Stimulated activated CD4-positive, alpha-beta T cell treated with anti-CD3 and anti-CD28 coated beads, Interleukin-2, amount 100 ng/mL, for 24 hours (primary cell): ENCODE results near the gene GRIN1.

ENCODE experiments used
- DNase-seq, 2 donors: peaks; one replicate each; pipeline ENCODE4 v3.0.0-alpha.2; 2020

Gene GRIN1

DNA sequence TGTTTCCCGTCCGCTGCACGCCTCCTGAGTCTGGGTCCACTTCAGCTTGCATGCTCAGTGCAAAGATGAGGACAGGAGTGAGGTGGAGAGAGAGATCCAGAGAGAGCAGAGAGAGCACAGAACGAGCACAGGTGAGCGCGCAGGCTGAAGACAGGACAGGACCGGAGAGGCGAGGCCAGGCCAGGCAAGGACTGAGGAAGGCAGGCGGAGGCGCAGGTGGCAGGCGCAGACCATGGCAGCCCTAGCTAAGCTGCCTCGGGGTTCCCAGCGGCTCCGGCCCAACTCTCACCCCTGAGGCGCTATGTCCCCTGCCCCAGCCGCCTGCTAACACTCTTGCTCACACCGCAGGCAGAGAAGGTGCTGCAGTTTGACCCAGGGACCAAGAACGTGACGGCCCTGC is 9.7 kb downstream of the GRIN1 start:
- no peak for DNase-seq

DNA sequence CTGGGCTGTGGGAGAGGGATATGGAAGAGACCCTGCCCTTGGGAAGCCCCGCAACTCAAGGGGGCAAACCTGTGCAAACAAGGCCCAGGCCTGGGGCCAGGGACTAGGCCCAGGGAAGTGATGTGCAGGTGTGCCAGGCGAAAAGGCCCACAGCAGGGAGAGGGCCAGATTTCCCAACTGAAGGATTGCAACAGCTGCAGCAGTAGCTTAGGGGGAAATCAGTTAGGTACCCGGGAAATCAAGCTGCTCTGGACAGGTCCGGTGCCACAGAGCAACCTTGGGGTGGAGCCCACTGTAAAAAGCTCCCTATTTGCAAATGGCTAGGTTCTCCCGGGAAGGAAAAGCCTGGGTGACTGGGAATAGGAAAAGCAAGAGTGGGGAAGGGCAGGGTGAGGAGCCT is 10.4 kb downstream of the GRIN1 start:
- no peak for DNase-seq

DNA sequence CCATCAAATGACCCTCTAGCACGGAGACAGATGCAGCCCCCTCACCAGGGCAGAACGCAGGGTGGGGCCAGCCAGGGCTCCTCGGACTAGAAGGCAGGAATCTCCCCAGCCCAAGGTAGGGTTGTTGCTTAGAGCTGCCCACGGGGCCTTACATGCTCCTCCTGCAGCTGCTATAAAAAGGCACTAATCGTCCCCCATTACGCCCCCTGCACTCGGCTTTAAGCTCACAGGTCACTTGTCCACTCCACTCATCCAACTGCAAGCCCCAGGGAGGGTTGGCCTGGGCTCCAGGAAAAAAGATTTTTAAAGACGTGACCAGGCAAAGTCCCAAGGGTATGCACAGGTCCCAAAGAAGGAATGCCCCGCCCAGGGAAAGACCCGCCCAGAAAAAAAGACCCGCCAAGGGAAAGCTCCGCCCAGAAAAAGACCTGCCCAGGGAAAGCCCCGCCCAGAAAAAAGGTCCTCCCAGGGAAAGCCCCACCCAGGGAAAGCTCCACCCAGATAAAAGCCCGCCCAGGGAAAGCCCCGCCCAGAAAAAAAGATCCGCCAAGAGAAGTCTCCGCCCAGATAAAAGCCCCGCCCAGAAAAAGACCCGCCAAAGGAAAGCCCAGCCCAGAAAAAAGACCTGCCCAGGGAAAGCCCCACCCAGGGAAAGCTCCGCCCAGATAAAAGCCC is 11.1 kb downstream of the GRIN1 start:
- peak in 1 of 2 donors; percentile 53 for DNase-seq

DNA sequence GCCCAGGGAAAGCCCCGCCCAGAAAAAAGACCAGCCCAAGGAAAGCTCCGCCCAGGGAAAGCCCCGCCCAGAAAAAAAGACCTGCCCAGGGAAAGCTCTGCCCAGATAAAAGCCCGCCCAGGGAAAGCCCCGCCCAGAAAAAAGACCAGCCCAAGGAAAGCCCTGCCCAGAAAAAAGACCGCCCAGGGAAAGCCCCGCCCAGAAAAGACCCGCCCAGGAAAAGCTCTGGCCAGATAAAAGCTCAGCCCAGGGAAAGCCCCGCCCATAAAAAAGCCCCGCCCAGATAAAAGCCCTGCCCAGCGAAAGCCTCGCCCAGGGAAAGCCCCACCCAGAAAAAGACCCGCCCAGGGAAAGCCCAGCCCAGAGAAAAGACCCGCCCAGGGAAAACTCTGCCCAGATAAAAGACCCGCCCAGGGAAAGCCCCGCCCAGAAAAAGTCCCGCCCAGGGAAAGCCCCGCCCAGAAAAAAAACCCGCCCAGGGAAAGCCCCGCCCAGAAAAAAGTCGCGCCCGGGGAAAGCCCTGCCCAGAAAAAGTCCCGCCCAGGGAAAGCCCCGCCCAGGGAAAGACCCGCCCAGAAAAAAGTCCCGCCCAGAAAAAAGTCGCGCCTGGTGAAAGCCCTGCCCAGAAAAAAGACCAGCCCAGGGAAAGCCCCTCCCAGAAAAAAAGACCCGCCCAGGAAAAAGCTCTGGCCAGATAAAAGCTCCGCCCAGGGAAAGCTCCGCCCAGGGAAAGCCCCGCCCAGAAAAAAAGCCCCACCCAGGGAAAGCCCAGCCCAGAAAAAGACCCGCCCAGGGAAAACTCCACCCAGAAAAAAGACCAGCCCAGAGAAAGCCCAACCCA is 11.9 kb downstream of the GRIN1 start:
- DNase-seq: peak; percentile 45 to 70

DNA sequence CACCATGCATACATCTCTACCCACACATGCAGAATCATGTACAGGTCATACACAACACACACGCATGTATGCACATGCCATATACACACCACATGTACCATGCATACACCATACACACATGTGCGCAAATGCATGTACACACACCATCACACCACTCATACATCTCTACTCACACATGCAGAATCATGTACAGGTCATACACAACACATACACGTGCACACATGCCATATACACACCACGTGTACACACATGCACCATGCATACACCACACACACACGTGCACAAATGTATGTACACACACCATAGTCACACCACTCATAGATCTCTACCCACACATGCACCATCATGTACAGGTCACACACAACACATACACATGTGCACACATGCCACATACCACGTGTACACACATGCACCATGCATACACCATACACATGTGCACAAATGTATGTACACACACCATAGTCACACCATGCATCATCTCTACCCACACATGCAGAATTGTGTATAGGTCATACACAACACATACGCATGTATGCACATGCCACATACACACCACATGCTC is 14.0 kb downstream of the GRIN1 start:
- no peak for DNase-seq

DNA sequence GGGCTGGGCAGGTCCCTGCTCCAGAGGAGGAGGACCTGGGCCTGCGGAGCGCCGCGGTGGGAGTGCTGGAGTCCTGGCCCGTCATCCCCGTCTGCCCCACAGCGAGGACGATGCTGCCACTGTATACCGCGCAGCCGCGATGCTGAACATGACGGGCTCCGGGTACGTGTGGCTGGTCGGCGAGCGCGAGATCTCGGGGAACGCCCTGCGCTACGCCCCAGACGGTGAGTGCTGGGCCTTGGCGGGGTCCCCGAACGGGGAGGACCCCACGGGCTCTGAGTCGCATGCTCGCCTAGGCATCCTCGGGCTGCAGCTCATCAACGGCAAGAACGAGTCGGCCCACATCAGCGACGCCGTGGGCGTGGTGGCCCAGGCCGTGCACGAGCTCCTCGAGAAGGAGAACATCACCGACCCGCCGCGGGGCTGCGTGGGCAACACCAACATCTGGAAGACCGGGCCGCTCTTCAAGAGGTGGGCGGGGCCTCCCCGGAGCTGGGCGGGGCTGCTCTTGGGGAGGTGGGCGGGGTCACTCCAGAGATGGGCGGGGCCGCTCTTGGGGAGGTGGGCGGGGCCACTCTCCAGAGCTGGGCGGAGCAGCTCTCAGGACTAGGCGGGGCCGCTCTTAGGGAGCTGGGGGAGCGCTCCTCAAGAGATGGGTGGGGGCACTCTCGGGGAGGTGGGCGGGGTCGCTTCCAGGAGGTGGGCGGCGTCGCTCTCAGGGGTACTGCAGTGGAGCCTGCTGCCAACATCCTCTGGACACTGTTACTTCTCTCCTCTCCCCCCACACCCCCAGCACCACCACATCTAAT is 17.8 kb downstream of the GRIN1 start:
- DNase-seq: peak; percentile 65 to 68

DNA sequence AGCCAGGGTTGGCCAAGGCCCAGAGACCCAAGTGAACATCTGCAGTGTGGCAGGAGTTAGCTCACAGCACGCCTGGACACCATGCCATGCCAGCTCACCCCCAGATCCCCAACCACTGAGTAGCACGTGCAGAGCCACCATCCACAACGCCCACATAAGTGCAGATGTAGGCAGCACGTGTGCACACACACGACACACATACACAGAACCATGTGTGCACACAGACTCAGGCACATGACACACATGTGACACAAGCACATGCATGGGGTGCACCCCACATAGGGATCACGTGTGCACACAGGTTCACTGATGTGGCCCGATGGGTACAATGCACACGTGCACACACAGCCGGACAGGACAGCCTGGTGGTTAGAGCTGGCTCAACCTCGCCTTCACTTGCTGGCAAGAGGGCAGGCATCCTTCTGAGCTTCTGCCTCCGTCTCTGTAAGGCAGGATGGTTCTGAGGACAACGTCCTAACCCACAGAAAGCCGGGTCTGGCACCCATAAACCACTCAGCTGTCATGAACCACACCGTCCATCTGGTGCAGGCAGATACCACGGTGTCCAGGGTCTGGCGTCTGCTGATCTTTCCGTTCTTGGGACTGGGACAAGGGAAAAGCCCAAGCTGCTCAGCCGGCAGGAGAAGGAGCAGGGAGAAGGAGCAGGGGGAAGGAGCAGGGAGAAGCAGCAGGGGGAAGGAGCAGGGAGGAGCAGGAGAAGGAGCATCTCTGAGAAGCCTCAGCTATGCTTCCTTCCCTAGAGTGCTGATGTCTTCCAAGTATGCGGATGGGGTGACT is 18.9 kb downstream of the GRIN1 start:
- DNase-seq: no peak

DNA sequence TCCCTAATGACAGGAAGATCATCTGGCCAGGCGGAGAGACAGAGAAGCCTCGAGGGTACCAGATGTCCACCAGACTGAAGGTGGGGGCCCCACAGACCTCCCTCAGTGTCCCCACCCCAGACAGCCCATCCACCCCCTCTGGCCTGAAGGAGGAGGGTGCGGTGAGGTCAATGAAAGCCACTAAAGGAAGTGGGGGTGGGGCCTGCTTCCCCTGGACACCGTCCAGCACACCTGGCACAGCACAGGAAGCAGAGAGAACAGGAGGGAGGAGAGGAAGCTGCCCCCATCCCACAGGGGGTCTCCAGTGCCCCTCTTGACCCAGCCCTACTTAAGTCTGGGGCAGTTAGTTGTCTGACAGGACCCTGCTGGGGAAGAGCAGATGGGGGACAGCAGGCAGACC is 19.7 kb downstream of the GRIN1 start:
- no peak for DNase-seq

DNA sequence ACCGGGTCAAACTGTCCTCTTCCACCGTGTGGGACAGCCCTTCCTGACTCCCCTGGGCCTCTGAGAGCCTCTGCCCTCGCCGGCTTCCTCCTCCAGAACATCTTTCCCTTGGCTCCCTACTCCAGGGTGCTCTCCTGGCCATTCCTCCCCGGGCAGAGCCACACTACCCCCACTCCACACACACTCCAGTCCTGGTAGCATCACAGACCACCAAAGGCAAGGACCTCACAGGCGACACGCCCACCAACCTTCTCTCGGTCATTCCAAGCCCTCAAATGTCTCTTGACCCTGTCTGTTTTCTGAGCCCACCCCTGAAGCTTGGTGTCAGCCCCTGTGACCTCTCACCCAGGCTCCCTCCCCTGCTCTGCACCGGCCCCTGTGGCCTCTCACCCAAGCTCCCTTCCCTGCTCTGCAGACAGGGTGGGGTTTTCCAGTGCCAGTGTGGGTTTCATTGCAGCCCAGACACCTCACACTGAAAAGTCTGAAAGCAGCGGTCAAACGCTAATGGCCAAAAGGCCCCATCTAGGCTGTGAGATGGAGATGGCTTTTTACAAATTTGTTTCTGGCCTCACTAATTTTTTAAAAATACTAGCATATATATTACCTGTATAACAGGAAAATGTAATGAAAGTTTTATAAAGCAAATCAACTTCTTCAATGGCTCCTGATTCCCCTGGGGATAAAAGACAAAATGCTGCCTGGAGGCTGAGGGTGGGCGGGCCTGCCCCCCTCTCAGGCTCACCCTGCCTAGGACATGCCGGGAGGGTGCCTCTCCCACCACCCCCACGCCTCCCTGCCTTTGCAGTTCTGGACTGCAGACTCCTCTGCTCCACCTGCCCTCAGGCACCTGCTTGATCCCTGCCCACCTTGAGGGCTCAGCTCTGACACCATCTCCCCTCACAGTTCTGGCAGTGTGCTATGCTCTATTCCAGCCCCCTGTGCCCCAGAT is 20.4 kb downstream of the GRIN1 start:
- DNase-seq: no peak

DNA sequence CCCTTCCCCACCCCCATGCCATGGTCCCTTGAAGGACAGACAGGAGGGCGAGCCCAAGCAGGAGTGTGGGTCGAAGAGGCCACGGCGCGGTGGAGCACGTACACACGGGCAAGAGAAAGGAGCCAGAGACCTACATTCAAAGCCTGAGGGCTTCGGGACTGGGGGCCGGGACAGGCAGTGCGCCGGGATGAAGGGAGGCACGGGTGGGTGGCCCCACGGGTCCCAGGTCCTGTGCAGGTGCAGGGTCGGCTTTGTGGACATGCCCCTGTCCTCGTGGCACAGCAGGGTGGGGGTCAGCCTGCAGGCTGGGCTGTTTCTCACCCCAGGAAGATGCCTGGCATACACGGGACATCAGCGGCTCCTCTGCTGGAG is 21.1 kb downstream of the GRIN1 start:
- DNase-seq: no peak

DNA sequence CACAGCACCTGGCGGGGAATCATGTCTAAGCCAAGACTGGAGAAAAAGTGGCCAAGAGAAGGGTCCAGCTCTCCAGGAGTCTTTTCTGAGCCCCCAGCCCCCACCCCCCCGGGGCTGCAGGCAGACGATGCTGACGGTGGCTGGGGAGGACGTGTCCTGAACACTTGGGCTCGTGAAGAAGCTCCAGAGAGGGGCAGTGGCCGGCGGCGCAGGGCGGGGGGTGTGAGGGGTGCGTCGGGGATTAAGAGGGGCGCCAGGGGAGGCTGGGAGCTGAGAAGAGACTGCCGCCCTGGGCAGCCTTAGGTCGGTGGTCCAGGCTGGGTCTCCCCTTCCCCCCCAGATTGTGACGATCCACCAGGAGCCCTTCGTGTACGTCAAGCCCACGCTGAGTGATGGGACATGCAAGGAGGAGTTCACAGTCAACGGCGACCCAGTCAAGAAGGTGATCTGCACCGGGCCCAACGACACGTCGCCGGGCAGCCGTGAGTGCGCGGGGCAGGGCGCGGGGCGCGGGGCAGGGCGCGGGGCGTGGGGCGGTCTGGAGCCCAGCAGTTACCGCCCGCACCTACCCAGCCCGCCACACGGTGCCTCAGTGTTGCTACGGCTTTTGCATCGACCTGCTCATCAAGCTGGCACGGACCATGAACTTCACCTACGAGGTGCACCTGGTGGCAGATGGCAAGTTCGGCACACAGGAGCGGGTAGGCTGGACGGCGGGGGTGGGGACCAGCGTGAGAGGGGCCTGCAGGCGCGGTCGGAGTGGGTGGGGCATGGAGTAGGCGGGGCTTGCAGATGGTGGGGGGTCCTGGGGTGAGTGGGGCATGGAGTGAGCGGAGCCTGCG is 22.0 kb downstream of the GRIN1 start:
- no peak for DNase-seq

DNA sequence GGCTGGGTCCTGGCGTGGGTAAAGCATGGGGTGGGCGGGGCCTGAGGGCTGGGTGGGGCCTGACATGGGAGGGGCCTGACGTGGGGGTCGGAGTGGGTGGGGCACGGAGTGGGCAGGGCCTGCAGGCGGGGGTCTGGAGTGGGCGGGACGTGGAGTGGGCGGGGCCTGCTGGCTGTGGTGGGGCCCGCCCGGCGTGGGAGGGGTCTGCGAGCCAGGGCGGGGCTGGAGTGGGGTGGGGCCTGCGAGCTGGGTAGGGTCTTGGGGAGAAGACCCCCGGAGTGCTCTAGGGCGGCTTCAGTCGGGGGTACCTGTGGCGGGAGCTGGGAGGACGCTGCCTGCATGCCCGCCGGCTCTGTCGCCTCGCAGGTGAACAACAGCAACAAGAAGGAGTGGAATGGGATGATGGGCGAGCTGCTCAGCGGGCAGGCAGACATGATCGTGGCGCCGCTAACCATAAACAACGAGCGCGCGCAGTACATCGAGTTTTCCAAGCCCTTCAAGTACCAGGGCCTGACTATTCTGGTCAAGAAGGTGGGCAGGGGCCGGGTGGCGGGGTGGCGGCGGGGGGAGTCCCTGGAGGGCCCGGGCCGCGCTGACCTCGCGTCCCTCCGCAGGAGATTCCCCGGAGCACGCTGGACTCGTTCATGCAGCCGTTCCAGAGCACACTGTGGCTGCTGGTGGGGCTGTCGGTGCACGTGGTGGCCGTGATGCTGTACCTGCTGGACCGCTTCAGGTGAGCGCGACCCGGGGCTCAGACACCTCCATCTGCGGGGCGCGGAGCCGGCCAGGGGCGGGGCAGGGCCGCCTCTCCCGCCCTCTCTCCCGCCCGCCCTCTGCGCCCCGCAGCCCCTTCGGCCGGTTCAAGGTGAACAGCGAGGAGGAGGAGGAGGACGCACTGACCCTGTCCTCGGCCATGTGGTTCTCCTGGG is 22.9 kb downstream of the GRIN1 start:
- DNase-seq: no peak

DNA sequence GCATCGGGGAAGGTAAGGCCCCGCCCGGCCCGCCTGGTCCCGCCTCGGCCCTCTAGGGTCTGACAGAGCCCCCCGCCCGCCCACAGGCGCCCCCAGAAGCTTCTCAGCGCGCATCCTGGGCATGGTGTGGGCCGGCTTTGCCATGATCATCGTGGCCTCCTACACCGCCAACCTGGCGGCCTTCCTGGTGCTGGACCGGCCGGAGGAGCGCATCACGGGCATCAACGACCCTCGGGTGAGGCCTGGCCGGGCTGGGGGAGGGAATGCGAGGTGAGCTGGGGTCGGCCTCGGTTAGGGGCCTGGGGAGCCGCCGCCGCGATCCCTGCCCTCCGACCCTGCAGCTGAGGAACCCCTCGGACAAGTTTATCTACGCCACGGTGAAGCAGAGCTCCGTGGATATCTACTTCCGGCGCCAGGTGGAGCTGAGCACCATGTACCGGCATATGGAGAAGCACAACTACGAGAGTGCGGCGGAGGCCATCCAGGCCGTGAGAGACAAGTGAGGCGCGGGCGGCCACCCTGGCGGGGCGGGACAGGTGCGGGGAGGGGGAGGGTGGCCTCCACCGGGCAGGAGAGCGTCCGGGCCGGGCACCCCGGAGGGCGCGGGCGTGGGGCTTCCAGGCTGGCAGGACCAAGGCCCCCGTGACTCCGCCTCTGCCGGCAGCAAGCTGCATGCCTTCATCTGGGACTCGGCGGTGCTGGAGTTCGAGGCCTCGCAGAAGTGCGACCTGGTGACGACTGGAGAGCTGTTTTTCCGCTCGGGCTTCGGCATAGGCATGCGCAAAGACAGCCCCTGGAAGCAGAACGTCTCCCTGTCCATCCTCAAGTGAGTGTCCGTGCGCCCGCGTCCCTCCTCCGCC is 23.8 kb downstream of the GRIN1 start:
- DNase-seq: no peak

DNA sequence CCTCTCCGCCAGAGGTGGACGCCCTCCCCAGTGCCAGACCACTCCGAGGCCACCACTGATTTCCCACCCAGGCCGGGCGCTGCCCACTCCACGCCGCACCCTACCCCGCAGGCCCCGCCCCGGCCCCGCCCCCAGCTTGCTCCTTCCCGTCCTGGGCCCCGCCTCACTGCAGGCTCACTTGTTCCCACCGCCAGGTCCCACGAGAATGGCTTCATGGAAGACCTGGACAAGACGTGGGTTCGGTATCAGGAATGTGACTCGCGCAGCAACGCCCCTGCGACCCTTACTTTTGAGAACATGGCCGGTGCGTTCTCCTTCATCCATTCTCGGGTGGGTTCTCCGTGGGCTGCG is 24.4 kb downstream of the GRIN1 start:
- DNase-seq: no peak

DNA sequence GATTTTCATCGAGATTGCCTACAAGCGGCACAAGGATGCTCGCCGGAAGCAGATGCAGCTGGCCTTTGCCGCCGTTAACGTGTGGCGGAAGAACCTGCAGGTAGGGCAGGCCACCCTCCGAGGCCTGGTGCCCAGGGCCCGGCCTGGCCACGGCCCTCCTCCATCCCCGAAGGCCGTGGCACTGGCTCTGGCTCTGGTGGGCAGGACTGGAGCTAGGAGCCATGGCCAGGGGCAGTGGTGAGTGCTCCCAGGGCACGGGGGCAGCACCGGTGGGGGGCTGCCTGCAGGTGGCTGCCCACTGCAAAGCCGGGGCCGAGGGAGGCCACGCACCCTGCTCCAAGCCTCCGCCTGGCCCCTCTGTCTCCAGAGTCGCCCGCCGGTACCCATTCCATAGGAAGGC is 24.9 kb downstream of the GRIN1 start:
- no peak for DNase-seq

DNA sequence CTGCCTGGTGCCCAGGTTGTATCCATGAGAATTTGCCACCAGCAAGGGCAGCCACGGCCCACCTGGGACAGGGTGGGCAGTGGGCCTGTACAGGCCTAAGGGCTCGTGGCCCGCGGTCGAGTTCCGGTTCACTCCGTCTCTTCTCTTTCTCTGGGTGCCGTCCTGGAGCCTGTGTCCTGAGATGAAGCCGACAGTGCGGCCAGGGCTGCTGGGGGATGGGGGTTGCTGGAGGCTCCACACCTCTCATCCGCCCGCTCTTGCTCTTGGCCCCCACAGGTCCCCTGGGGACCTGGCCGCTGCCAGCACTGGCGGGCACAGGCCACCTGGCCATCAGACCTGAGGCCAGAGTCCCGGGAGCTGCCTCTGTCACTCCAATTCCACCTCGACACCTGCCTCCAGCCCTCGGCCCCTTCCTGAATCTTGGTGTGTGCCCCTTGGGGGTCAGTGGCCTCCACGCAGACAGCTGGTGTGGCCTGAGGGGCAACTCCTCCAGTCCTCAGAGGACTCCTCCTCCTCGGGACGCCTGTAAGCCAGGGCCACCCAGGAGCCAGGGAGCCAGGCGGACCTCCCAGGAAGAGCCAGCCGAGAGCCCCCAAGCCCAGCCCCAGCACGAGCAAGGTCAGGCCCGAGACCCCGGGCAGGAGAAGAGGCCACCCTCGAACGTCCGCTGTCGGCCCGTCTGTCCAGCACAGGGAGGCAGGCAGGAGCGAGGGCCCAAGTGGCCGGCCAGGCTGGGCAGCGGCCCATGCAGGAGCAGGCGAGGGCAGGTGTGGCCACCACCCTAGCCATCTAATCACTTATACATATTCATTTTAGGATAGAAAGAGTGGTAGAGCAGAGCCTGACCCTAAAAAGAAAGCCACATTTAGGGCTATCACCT is 25.7 kb downstream of the GRIN1 start:
- no peak for DNase-seq

DNA sequence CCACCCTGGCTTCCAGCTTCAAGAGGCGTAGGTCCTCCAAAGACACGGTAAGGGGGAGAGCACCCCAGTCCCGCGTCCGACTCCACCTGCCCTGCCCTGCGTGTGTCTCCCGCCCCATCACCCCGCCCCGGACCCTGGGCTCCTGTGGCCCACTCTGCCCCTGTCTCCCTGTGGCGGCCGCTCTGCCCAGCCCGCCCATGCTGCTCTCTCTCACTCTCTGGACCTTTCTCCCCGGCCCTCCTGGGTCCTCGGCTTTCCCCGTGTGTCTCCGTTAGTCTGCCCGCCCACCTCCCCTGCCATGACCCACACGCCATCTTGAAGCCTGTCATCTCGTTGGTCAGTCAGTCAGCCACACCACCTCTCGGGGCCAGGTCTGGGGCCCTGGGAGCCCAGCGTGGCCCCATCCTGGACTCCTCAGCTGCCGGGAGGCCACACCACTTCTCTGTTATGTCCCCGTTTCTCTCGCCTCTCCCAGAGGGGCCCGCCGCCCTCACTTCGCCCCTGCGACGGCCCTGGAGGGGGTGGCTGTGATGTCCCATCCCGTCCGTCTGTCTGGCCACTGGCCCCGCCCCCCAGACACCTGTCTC is 26.4 kb downstream of the GRIN1 start:
- no peak for DNase-seq
